Measurements from ENCODE around the gene OR2T35. TPM values are rescaled to one million over a fixed set of nuclear protein-coding genes. Genes with fewer than 3 reads are reported as not detected.

OR2T35 gene
- total RNA-seq, 1 donor: not detected

- no peak for DNase-seq (ENCODE audit: low read depth in 2 of 3, low spot score in 2 of 3)
These were observed 16.9 kb downstream of the OR2T35 start for GRCh38 chr1:248627971-248628844.

- no peak for DNase-seq (ENCODE audit: low read depth in 2 of 3, low spot score in 2 of 3)
These were observed 19.1 kb downstream of the OR2T35 start for GRCh38 chr1:248625971-248626370.

GRCh38 chr1:248625166-248625565 lies 19.9 kb downstream of the OR2T35 start:
- no peak for DNase-seq (ENCODE audit: low read depth in 2 of 3, low spot score in 2 of 3)

- peak in 2 of 3 donors; percentile 14 to 47 for DNase-seq (ENCODE audit: low read depth in 2 of 3, low spot score in 2 of 3)
These were observed 22.5 kb downstream of the OR2T35 start for GRCh38 chr1:248622570-248623001.

GRCh38 chr1:248621770-248622169 lies 23.3 kb downstream of the OR2T35 start:
- DNase-seq (ENCODE audit: low read depth in 2 of 3, low spot score in 2 of 3): no peak

GRCh38 chr1:248618878-248619277 lies 26.2 kb downstream of the OR2T35 start:
- DNase-seq (ENCODE audit: low read depth in 2 of 3, low spot score in 2 of 3): peak in 1 of 3 donors; percentile 23

GRCh38 chr1:248618119-248618518 lies 27.0 kb downstream of the OR2T35 start:
- DNase-seq (ENCODE audit: low read depth in 2 of 3, low spot score in 2 of 3): no peak

- DNase-seq (ENCODE audit: low read depth in 2 of 3, low spot score in 2 of 3): no peak
These were observed 31.3 kb downstream of the OR2T35 start for GRCh38 chr1:248613742-248614141.

- DNase-seq (ENCODE audit: low read depth in 2 of 3, low spot score in 2 of 3): no peak
These were observed 33.1 kb downstream of the OR2T35 start for GRCh38 chr1:248611883-248612414.

GRCh38 chr1:248610301-248610700 lies 34.8 kb downstream of the OR2T35 start:
- DNase-seq (ENCODE audit: low read depth in 2 of 3, low spot score in 2 of 3): no peak

- no peak for DNase-seq (ENCODE audit: low read depth in 2 of 3, low spot score in 2 of 3)
These were observed 45.7 kb downstream of the OR2T35 start for GRCh38 chr1:248599396-248599795.

- no peak for DNase-seq (ENCODE audit: low read depth in 2 of 3, low spot score in 2 of 3)
These were observed 47.5 kb downstream of the OR2T35 start, which contains the start of gene OR2T10 for GRCh38 chr1:248597589-248597988. Gene OR2T10, minus strand, starts transcription at chr1:248597700. Its CDS starts 3,932 bp downstream, at chr1:248593768.

- no peak for DNase-seq (ENCODE audit: low read depth in 2 of 3, low spot score in 2 of 3)
These were observed 48.5 kb downstream of the OR2T35 start for GRCh38 chr1:248596615-248597014.

GRCh38 chr1:248593226-248593625 lies 51.9 kb downstream of the OR2T35 start:
- DNase-seq (ENCODE audit: low read depth in 2 of 3, low spot score in 2 of 3): no peak

GRCh38 chr1:248592655-248593054 lies 52.4 kb downstream of the OR2T35 start:
- no peak for DNase-seq (ENCODE audit: low read depth in 2 of 3, low spot score in 2 of 3)

GRCh38 chr1:248590055-248590454 lies 55.0 kb downstream of the OR2T35 start:
- DNase-seq (ENCODE audit: low read depth in 2 of 3, low spot score in 2 of 3): no peak

GRCh38 chr1:248589334-248589733 lies 55.7 kb downstream of the OR2T35 start:
- no peak for DNase-seq (ENCODE audit: low read depth in 2 of 3, low spot score in 2 of 3)

Small RNA genes lying within 50 kb of the gene (small RNA-seq; reads per million reads assigned to genes)
- gene RF00019: not detected

Other genes starting within 250 kb of the OR2T35 start
- under 0.01 TPM for gene OR2T1, start 242.2 kb downstream of the OR2T35 start, total RNA-seq
- under 0.01 TPM for gene OR2T2, start 199.6 kb downstream of the OR2T35 start, total RNA-seq
- under 0.01 TPM for gene OR2T3, start 171.9 kb downstream of the OR2T35 start, total RNA-seq
- not detected for gene OR2T5, start 156.7 kb downstream of the OR2T35 start, total RNA-seq
- not detected for gene OR2G6, start 137.2 kb downstream of the OR2T35 start, total RNA-seq
- gene OR2T29, start 82.5 kb downstream of the OR2T35 start, total RNA-seq: not detected
- gene OR2T34, start 70.5 kb downstream of the OR2T35 start, total RNA-seq: under 0.01 TPM
- not detected for gene OR2T10, start 47.6 kb downstream of the OR2T35 start, total RNA-seq
- not detected for gene OR2T11, start 10.2 kb downstream of the OR2T35 start, total RNA-seq
- not detected for gene OR2T27, start 10.2 kb upstream of the OR2T35 start, total RNA-seq
- not detected for gene OR14I1, start 57.5 kb upstream of the OR2T35 start, total RNA-seq
- gene LYPD8, start 110.5 kb upstream of the OR2T35 start, total RNA-seq: 0.54 TPM
- 21.0 TPM for gene SH3BP5L, start 180.6 kb upstream of the OR2T35 start, total RNA-seq
- gene ZNF672, start 192.9 kb upstream of the OR2T35 start, total RNA-seq: 73.2 TPM
- gene ZNF692, start 213.8 kb upstream of the OR2T35 start, total RNA-seq: 23.4 TPM

Measured in hematopoietic multipotent progenitor cell (in vitro differentiated cells).